Measurements from ENCODE around the gene PCBP3.
A peak's percentile ranks its signal among the peaks of the same experiment; 100 is the strongest.
"Not testable (repeated sequence)": the region's sequence is repeated elsewhere in the genome, so short reads cannot be mapped to it uniquely, and the experiment has no call there.

The PCBP3 gene

GRCh38 chr21:45972716-45973474 is 329.4 kb downstream of the PCBP3 start:
- DNase-seq: no peak

GRCh38 chr21:45973475-45974072 is 330.0 kb downstream of the PCBP3 start:
- peak in 2 of 14 donors; percentile 27 to 35 for DNase-seq

- peak in 2 of 14 donors; percentile 36 to 65 for DNase-seq
Measured at GRCh38 chr21:45974073-45975019, 330.8 kb downstream of the PCBP3 start.

- DNase-seq: no peak
Measured at GRCh38 chr21:45975020-45975666, 331.6 kb downstream of the PCBP3 start.

GRCh38 chr21:45975667-45976409 is 332.3 kb downstream of the PCBP3 start:
- DNase-seq: not testable (repeated sequence)

- no peak for DNase-seq
Measured at GRCh38 chr21:45976701-45977311, 333.3 kb downstream of the PCBP3 start.

GRCh38 chr21:45977396-45977795 is 333.9 kb downstream of the PCBP3 start:
- DNase-seq: peak in 1 of 14 donors; percentile 22

GRCh38 chr21:45979141-45979631 is 335.7 kb downstream of the PCBP3 start:
- no peak for DNase-seq

- no peak for DNase-seq
Measured at GRCh38 chr21:45979651-45980050, 336.1 kb downstream of the PCBP3 start.

- no peak for DNase-seq
Measured at GRCh38 chr21:45980271-45980670, 336.7 kb downstream of the PCBP3 start.

GRCh38 chr21:45980697-45981096 is 337.2 kb downstream of the PCBP3 start:
- DNase-seq: no peak

- DNase-seq: peak in 12 of 14 donors; percentile 13 to 73 (median 46)
Measured at GRCh38 chr21:45981151-45982091, 337.9 kb downstream of the PCBP3 start, which contains the start of gene COL6A1. Gene COL6A1 (plus strand): TSS chr21:45981770. CDS start chr21:45981851, 81 bp downstream.

GRCh38 chr21:45982092-45982757 is 338.7 kb downstream of the PCBP3 start:
- peak in 1 of 14 donors; percentile 34 for DNase-seq

- peak in 1 of 14 donors; percentile 20 for DNase-seq
Measured at GRCh38 chr21:45982758-45983648, 339.5 kb downstream of the PCBP3 start.

- no peak for DNase-seq
Measured at GRCh38 chr21:45983649-45983965, 340.1 kb downstream of the PCBP3 start.

- DNase-seq: no peak
Measured at GRCh38 chr21:45983981-45984551, 340.5 kb downstream of the PCBP3 start.

GRCh38 chr21:45984584-45985095 is 341.1 kb downstream of the PCBP3 start:
- DNase-seq: no peak

All from C1 segment of cervical spinal cord (tissue), 14 donors.